ENCODE measurements around the gene TRANK1. TPM values are rescaled to one million over a fixed set of nuclear protein-coding genes. Genes with fewer than 3 reads are reported as not detected.

Gene TRANK1
- total RNA-seq, 1 experiment from 2014 or later = 0.86 TPM

GRCh38 chr3:36846406-36846805, 98.4 kb downstream of the TRANK1 start:
- no peak for DNase-seq (ENCODE audit: low read depth)

- peak; percentile 26 for DNase-seq (ENCODE audit: low read depth)
Observed at GRCh38 chr3:36843065-36844051, 101.5 kb downstream of the TRANK1 start.

- no peak for DNase-seq (ENCODE audit: low read depth)
Observed at GRCh38 chr3:36842275-36842674, 102.6 kb downstream of the TRANK1 start.

GRCh38 chr3:36840453-36840921, 104.4 kb downstream of the TRANK1 start:
- DNase-seq (ENCODE audit: low read depth) = no peak

- no peak for DNase-seq (ENCODE audit: low read depth)
Observed at GRCh38 chr3:36837089-36837488, 107.8 kb downstream of the TRANK1 start.

GRCh38 chr3:36833160-36833814, 111.6 kb downstream of the TRANK1 start:
- no peak for DNase-seq (ENCODE audit: low read depth)

- DNase-seq (ENCODE audit: low read depth) = no peak
Observed at GRCh38 chr3:36832406-36832805, 112.4 kb downstream of the TRANK1 start.

- no peak for DNase-seq (ENCODE audit: low read depth)
Observed at GRCh38 chr3:36827133-36827532, 117.7 kb downstream of the TRANK1 start.

- no peak for DNase-seq (ENCODE audit: low read depth)
Observed at GRCh38 chr3:36826240-36826639, 118.6 kb downstream of the TRANK1 start.

- no peak for DNase-seq (ENCODE audit: low read depth)
Observed at GRCh38 chr3:36824443-36824842, 120.4 kb downstream of the TRANK1 start.

- DNase-seq (ENCODE audit: low read depth) = no peak
Observed at GRCh38 chr3:36823806-36824205, 121.0 kb downstream of the TRANK1 start.

- DNase-seq (ENCODE audit: low read depth) = no peak
Observed at GRCh38 chr3:36820083-36820482, 124.8 kb downstream of the TRANK1 start.

- DNase-seq (ENCODE audit: low read depth) = no peak
Observed at GRCh38 chr3:36817806-36818533, 126.9 kb downstream of the TRANK1 start.

GRCh38 chr3:36815375-36815774, 129.5 kb downstream of the TRANK1 start:
- no peak for DNase-seq (ENCODE audit: low read depth)

- DNase-seq (ENCODE audit: low read depth) = no peak
Observed at GRCh38 chr3:36814776-36815175, 130.1 kb downstream of the TRANK1 start.

GRCh38 chr3:36814066-36814717, 130.7 kb downstream of the TRANK1 start:
- DNase-seq (ENCODE audit: low read depth) = no peak

GRCh38 chr3:36813305-36813704, 131.5 kb downstream of the TRANK1 start:
- no peak for DNase-seq (ENCODE audit: low read depth)

GRCh38 chr3:36812240-36812639, 132.6 kb downstream of the TRANK1 start:
- DNase-seq (ENCODE audit: low read depth) = no peak

GRCh38 chr3:36811768-36812167, 133.1 kb downstream of the TRANK1 start:
- no peak for DNase-seq (ENCODE audit: low read depth)

- DNase-seq (ENCODE audit: low read depth) = no peak
Observed at GRCh38 chr3:36804295-36805055, 140.4 kb downstream of the TRANK1 start.

Data from Daoy (cell line).